CD4-positive, alpha-beta T cell treated with Interleukin-4 for 1 hour (primary cell): ENCODE measurements around the gene RPS10.
A peak's percentile ranks its signal among the peaks of the same experiment; 100 is the strongest.
"Not testable (repeated sequence)": the region's sequence is repeated elsewhere in the genome, so short reads cannot be mapped to it uniquely, and the experiment has no call there.

Experiments used
- DNase-seq, 2 donors: peaks; one replicate each; pipeline ENCODE4 v3.0.0-alpha.2; 2020 to 2022

The RPS10 gene

DNA sequence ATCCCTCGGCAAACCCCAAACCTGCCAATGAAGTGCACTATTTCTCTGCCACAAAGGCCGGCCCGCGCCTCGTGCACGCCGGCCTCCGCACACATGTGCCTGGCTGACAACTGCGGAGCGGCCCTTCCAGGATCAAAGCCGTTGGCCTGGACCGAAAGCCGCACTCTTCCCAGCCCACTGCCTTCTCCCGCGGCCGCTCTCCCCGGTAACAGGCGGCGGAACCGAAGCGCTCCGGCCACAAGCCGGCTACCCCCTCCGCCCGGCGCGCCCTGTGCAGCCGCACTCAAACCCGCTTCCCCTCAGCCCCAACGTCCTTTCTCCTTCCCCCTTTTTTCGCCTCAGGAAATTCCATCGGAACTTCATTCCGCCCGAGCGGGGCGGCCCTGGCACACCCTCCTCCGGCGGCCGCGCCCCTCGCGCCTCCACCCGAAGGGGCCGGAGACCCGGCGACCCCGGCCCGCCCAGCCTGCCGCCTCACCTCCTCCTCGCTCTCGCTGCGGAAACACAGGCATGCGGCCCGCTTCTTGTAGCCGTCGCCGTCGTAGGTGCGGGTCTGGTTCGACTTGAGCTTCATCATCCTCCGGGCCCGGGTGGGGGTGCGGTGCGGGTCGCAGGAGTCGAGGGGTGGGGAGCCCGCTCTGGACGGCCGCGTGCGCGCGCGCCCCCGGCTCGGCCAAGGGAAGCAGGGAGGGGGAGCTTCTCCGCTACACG is 33.9 kb downstream of the RPS10 start:
- peak; percentile 32 to 45 for DNase-seq

DNA sequence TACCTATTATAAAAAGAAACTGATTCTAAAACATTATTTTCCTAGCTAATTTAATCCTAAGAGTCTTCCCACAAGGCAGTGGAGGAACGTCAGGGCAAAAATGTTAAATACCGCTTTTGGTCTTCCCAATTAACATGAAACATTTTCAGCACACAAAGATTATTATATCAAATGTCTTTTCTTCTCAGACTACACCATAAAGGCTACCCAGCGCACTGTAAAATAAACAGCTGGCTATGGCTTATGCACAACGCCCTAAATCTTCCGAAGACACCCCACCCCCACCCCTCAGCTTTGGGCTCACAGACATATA is 34.4 kb downstream of the RPS10 start:
- DNase-seq: no peak

GRCh38 chr6:34390531-34391472 is 35.1 kb downstream of the RPS10 start:
- DNase-seq: no peak

DNA sequence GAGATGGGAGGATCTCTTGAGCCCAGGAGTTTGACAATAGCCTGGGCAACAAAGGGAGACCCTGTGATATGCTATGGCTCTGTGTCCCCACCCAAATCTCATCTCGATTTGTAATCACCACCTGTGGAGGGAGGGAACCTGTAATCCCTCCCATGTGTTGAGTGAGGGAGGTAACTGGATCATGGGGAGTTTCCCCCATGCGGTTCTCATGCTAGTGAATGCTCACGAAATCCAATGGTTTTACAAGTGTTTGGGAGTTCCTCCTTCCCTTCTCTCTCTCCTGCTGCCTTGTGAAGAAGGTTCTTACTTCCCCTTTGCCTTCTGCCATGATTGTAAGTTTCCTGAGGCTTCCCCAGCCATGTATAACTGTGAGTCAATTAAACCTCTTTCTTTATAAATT is 36.8 kb downstream of the RPS10 start:
- no peak for DNase-seq

DNA sequence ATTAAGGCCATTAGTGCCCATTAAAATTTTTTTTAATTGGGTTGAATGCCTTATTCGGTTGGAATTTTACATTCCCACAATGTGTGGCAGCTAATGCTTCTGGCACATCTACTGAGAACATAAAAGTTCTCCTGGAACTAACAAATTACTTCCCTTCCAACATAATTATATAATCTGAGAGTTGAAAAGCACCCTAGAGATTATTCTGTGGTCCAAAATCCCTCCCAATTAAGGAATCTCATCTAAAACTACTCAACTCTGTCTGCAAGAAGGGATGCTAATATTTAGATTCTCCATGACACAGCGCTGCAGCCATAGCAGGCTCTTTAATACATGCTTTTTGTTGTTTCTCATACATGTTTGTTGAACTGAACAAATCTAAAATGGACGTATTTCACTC is 37.4 kb downstream of the RPS10 start:
- no peak for DNase-seq

GRCh38 chr6:34386316-34387137 is 39.3 kb downstream of the RPS10 start:
- DNase-seq: no peak

DNA sequence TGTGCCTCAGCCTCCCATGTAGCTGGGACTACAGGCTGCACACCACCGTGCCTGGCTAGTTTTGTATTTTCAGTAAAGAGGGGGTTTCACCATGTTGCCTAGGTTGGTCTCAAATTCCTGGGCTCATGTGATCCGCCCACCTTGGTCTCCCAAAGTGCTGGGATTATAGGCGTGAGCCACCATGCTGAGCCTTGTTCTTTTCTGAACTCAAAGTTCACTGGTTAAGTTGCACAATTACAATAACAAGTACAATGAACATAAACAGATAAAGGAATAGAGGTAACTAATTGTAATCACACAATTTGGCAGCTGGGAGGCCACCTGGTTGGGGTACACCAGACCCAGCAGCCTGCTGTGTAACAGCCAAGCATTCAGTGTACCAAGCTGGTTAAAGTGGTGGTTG is 40.1 kb downstream of the RPS10 start:
- DNase-seq: no peak

DNA sequence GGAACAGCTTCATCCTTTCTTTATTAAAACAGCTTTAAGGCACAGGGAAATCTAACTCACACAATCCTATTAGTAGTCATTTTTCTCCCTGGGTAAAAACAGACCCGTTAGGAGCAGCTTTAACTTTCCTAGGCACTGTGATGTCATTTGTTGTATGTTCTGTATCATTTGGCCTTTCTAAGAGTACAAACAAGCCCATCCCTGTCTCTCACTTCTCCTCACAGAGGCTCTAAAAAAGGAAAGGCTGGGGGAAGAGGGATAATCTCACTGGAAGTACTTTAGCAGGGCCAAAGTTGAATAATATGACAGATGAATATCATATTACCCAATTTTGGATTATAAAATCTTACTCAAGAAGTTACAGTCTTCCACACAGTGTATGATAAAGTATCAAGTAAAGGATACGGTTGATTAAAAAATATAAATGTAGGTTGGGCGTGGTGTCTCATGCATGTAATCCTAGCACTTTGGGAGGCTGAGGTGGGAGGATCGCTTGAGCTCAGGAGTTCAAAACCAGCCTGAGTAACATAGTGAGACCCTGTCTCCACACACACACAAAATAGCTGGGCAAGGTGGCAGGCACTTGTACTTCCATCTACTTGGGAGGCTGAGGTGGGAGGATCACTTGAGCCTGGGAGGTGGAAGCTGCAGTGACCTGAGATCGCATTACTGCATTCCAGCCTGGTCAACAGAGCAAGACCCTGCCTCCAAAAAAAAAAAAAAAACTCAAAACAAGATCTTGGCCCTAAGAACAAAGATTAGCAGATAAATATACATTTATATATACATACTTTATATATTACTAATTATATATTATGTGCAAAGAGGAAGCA is 41.3 kb downstream of the RPS10 start:
- no peak for DNase-seq

- DNase-seq: no peak
Observed at GRCh38 chr6:34383656-34384320, 42.1 kb downstream of the RPS10 start.

DNA sequence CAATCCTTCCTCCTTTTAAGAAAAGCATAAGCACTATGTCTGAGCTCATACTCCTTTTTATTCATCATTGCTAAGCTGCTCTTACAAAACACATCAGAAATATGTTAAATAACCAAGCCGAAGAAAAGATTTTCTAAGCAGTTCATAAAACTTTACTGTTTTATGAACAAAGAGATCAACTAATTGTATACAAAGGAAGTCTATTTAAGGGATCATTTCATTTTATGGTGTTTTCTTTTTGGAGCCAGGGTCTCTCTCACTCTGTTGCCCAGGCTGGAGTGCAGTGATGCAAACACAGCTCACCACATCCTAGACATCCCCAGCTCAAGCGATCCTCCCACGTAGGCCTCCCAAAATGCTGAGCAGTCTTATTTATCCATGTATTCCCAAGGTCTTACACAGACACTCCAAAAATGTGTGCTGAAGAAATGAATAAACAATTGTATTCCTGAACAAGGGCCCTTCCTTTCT is 42.7 kb downstream of the RPS10 start:
- DNase-seq: no peak

- no peak for DNase-seq
Observed at GRCh38 chr6:34381081-34381480, 44.8 kb downstream of the RPS10 start.

DNA sequence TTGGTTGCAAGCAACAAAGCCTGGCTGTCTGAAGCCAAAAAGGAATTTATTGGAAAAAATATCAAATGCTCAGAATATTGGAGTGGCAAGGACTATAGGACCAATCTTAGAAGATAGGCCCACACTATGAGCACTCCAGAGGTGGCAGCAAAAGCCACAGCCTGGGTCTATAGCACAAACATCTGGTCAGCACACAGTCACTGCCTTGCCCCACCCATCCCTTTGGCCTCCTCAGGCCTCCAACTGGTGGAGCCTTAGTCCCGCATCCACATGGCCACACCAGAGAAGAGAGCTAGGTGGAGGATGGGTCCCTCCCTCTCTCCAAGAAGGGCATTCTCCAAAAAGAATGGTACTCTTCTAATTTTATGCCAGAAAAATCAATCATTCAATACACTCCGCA is 47.4 kb downstream of the RPS10 start:
- no peak for DNase-seq

- DNase-seq: no peak
Observed at GRCh38 chr6:34377984-34378383, 47.9 kb downstream of the RPS10 start.

GRCh38 chr6:34377571-34377970 is 48.3 kb downstream of the RPS10 start:
- not testable (repeated sequence) for DNase-seq

GRCh38 chr6:34375833-34376232 is 50.0 kb downstream of the RPS10 start:
- DNase-seq: no peak

GRCh38 chr6:34374508-34374907 is 51.4 kb downstream of the RPS10 start:
- DNase-seq: no peak

- no peak for DNase-seq
Observed at GRCh38 chr6:34374069-34374468, 51.8 kb downstream of the RPS10 start.

DNA sequence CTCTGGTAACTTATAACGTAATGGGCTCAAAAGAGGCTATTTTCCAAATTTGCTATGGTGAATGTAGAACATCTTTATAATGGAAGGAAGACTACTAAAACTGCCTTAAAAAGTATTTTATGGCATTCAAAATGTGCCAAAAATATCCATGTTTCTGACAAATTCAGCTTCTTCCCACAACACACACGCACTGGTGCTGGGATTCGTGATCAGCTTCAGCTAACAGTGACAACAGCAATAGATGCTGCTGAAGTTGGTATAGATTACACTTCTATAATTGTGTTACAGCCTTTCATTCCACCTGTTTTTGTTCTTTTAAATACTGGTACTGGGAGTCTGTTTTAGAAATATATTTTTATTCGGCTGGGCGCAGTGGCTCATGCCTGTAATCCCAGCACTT is 52.4 kb downstream of the RPS10 start:
- no peak for DNase-seq

GRCh38 chr6:34371865-34372264 is 54.0 kb downstream of the RPS10 start:
- not testable (repeated sequence) for DNase-seq

DNA sequence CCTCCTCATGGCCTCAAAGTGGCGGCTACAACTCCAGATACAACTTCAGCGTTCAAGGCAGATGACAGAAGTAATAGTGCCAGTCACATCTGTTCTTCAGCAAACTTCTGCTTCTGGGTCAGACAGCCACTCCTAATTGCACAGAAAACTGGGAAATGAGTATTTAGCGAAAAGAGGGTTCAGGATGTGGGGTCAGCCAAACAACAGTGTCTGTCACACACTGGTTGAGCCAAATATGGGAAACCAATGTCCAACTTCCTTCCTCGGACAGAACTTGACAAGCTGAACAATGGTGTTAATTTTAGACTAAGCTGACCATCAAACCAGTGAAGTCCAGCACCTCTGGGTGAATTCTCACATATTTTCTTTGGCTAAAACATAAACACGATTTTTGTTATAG is 55.5 kb downstream of the RPS10 start:
- peak in 1 of 2 donors; percentile 13 for DNase-seq

DNA sequence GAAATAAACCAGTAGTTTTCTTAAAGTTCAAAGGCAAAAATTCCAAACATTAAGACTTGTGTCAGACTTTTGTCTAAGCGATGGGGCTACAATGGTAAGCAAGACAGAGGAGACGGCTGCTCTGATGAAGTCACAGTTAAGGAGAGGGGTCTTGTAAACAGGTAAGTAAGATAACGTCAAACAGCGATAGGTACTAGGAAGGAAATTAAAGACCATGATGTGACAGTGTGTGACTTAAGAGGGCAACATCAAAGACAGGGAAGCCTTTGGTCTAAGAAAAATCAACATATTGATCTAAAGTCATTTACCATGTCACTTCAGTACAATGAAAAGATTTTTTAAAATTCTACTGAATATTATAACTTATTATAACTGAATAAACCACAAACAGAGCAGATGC is 56.5 kb downstream of the RPS10 start:
- DNase-seq: no peak
